ENCODE results near the gene ATXN7.

Gene ATXN7

GRCh38 chr3:64046592-64046991 lies 182.9 kb downstream of the ATXN7 start:
- CTCF ChIA-PET = interaction anchor here (1.0 to 1.3 kb wide), 3 partner anchors 16 to 440 kb away, joined by 4 to 5 read pairs (median 4); no protein-coding TSS in a partner anchor
- POLR2A ChIA-PET = no interaction called here
- no peak overlapping the region for H3K4me3 ChIP-seq (ENCODE audit: low read depth, low read length)
- DNase-seq (ENCODE audit: low read depth, low spot score) = no peak
- TF ChIP-seq CTCF (IDR thresholded peaks at IDR 0.05; ENCODE audit: insufficient read depth, low read length, missing control alignments) = no peak

- ChIA-PET CTCF (interaction anchor here (1.1 to 1.3 kb wide), 2 partner anchors 438 to 439 kb away, joined by 4 to 5 read pairs; no protein-coding TSS in a partner anchor), POLR2A (no interaction called here)
- H3K4me3 ChIP-seq (ENCODE audit: low read depth, low read length) = no peak overlapping the region
- TF ChIP-seq CTCF (IDR thresholded peaks at IDR 0.05; ENCODE audit: insufficient read depth, low read length, missing control alignments) = no peak
- DNase-seq (ENCODE audit: low read depth, low spot score) = no peak
Measured at GRCh38 chr3:64046996-64047594, 183.4 kb downstream of the ATXN7 start.

GRCh38 chr3:64047787-64048186 lies 184.1 kb downstream of the ATXN7 start:
- no peak for DNase-seq (ENCODE audit: low read depth, low spot score)
- no peak for TF ChIP-seq CTCF (IDR thresholded peaks at IDR 0.05; ENCODE audit: insufficient read depth, low read length, missing control alignments)
- POLR2A ChIA-PET = no interaction called here
- H3K4me3 ChIP-seq (ENCODE audit: low read depth, low read length) = no peak overlapping the region
- CTCF ChIA-PET = interaction anchor here (0.7 to 2.9 kb wide), 2 partner anchors 18 to 25 kb away, joined by 3 to 10 read pairs; partner anchors contain the start of gene PSMD6

- no peak for TF ChIP-seq CTCF (IDR thresholded peaks at IDR 0.05; ENCODE audit: insufficient read depth, low read length, missing control alignments)
Measured at GRCh38 chr3:64048631-64049061, 185.0 kb downstream of the ATXN7 start.

GRCh38 chr3:64049136-64049535 lies 185.5 kb downstream of the ATXN7 start:
- ChIA-PET POLR2A (interaction anchor here (0.8 kb wide), 1 partner anchor 218 kb away, joined by 3 read pairs; no protein-coding TSS in a partner anchor), CTCF (interaction anchor here (1.2 to 2.9 kb wide), 3 partner anchors 9 to 26 kb away, joined by 4 to 10 read pairs (median 7); partner anchors contain the start of gene PSMD6)
- no peak for DNase-seq (ENCODE audit: low read depth, low spot score)
- no peak for TF ChIP-seq CTCF (IDR thresholded peaks at IDR 0.05; ENCODE audit: insufficient read depth, low read length, missing control alignments)
- no peak overlapping the region for H3K4me3 ChIP-seq (ENCODE audit: low read depth, low read length)

More at GRCh38 chr3:64048631-64049061, 185.0 kb downstream of the ATXN7 start:
- no peak overlapping the region for H3K4me3 ChIP-seq (ENCODE audit: low read depth, low read length)
- DNase-seq (ENCODE audit: low read depth, low spot score) = no peak
- POLR2A ChIA-PET = interaction anchor here (0.8 kb wide), 1 partner anchor 218 kb away, joined by 3 read pairs; no protein-coding TSS in a partner anchor
- CTCF ChIA-PET = interaction anchor here (1.6 to 2.9 kb wide), 2 partner anchors 18 to 25 kb away, joined by 7 to 10 read pairs; partner anchors contain the start of gene PSMD6

- CTCF ChIA-PET = interaction anchor here (0.6 to 2.9 kb wide), 4 partner anchors 9 to 282 kb away, joined by 3 to 10 read pairs (median 6); partner anchors contain the start of gene PSMD6
Measured at GRCh38 chr3:64049832-64050231, 186.2 kb downstream of the ATXN7 start.

More at GRCh38 chr3:64049832-64050231, 186.2 kb downstream of the ATXN7 start:
- H3K4me3 ChIP-seq (ENCODE audit: low read depth, low read length) = no peak overlapping the region
- TF ChIP-seq CTCF (IDR thresholded peaks at IDR 0.05; ENCODE audit: insufficient read depth, low read length, missing control alignments) = no peak
- no peak for DNase-seq (ENCODE audit: low read depth, low spot score)
- POLR2A ChIA-PET = no interaction called here

Data from AG04449 (cell line).